Measurements from ENCODE around the gene PRSS38.

- TF ChIP-seq CTCF (IDR thresholded peaks at IDR 0.05) = no peak
- TF ChIP-seq EP300 (IDR thresholded peaks at IDR 0.05) = no peak
Measured at GRCh38 chr1:227889047-227889862, 73.8 kb downstream of the PRSS38 start.
